IMR-90 (cell line): ENCODE measurements around the gene EIF4B.

Experiments used
- CEBPB ChIP-seq: IDR thresholded peaks from 2 replicates; pipeline ENCODE4 v1.6.1; 2012; ENCODE audit warnings: low read depth, low read length, improper control_type of control experiment
- SMC3 ChIP-seq: fragments of 150-350 bp; IDR thresholded peaks from 2 replicates; pipeline ENCODE4 v1.6.1; 2016; ENCODE audit warnings: low read depth, mild to moderate bottlenecking, antibody characterized with exemption, low read length, moderate library complexity

DNA sequence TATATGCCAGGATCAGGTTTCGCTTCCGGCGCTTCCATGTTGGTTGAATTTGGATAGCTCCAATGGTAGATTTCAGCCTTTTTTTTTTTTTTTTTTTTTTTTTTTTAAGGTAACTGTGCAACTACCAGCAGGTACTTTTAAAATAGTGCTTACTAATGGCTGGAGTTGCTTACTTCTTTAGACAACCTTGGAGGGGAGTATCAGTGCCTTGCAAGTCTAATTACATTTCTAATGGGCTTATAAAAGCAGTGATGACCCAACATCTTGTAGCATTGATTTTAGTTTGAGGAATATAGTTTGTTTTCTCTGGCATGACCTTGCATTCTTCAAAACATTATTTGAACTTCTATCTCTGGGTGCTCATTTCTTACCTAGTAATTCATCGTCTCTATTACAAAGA is 1.1 kb downstream of the EIF4B start:
- TF ChIP-seq CEBPB (no peak), SMC3 (no peak)
